HG02973 (cell line): ENCODE results near the gene UTP25.

Source experiments
- ATAC-seq: cut with Tn5 transposase; IDR thresholded peaks from one replicate; pipeline ENCODE4 v1.9.1; 2021; ENCODE audit warnings: moderate library complexity; ENCODE audit not compliant: unreplicated experiment

Gene UTP25

GRCh38 chr1:209805341-209805781 lies 22.4 kb upstream of the UTP25 start:
- no peak for ATAC-seq

DNA sequence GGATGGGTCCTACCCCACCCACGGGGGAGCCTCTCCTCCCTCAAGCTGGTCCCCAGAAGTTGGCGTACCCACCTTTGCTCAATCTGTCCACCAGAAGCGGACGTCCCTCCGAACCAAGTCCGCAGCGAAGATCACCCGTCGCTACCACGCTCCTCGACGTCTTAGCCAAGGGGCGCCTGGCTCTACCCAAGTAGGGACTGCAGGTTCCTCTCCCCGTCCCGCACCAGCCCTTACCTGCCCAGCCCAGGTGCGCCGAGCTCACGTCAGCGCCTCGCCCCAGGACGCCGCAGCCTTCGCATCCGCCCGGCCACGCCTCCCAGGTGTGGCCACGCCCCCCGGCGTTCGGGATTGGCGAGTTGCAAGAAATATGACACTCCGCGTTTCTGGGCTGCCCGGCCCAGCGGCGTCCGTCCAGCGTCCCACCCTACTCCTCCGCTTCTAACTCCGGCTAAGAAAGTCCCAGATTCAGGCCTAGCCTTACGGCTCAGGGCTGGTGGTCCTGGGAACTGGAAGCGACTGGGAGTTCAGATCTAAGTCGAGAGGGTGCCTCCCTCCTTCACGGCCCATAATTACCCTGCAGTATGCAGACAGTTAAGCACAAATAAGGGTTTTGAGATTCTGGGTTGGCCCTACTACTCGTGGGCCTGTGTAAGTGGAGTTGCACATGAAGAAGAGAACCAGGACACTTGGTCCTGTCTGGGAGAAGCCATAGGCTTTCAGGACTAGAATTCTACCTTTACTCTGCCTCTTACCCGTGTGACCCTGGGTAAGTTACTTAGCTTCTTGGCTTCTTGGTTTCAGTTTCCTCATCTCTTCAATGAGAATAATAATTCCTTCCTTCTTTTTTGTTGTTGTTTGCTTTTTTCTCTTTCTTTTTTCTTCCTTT lies 21.7 kb upstream of the UTP25 start, which contains the start of gene IRF6:
Gene IRF6, minus strand, starts transcription at position 268 of the 886 bp plus-strand sequence. CDS start 4,729 bp downstream, outside the sequence.
- peak; percentile 89 for ATAC-seq

DNA sequence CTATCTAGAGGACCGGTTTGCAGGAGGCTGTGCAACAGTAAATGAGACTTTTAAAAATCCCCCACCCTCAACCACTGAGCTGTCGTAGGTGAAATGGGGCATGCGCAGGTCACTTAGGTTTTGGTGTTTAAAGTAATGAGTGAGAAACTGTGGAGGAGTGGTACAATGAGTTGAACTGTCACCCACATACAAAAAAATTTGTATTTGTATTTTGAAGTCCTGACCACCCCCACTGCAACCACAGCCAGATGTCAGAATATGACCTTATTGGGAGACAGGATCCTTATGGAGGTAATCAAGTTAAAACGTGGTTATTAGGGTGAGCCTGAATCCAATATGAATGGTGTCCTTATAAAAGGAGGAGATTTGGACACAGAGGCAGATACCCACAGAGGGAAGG lies 20.3 kb upstream of the UTP25 start:
- ATAC-seq: no peak

GRCh38 chr1:209808059-209808581 lies 19.7 kb upstream of the UTP25 start:
- no peak for ATAC-seq

DNA sequence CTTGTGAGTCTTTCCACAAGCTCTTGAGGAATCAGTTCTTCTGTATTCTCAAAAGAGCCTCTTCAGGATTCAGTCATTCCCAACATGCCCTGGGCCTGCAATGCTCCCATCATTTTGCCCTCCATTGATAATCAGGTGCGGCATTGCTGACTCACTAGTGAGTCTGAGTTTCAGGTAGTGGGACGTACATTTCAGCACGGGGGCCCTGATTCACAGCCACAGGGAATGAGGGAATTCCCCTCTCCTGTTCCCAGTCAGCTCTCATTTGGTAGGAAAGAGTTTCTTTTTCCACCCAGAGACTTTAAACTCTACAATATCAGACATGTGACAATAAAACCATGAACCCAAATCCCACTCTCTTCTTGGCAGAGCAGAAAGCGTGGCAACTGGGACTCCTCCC lies 18.2 kb upstream of the UTP25 start:
- ATAC-seq: no peak

GRCh38 chr1:209810783-209811182 lies 17.0 kb upstream of the UTP25 start:
- ATAC-seq: no peak

- no peak for ATAC-seq
Observed at GRCh38 chr1:209813902-209814301, 13.9 kb upstream of the UTP25 start.

DNA sequence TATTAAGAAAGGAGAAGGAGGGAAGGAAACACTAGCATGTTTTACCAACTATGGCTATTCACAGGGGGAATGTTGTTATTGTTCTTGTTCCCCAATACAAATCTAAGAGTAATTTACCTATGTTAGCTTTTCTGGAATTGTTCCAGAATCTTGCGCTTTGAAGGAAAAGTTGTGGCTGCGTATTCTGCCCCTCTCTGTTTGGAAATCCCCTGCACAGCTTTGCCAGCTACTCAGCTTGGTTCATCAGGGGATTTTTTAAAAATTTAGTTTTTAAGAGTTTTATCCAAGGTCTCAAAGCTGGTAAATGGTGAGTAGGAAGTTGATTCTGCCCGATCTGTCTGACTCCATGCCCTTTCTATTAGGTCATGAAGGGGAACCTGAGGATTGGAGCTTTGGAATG lies 12.3 kb upstream of the UTP25 start:
- no peak for ATAC-seq

DNA sequence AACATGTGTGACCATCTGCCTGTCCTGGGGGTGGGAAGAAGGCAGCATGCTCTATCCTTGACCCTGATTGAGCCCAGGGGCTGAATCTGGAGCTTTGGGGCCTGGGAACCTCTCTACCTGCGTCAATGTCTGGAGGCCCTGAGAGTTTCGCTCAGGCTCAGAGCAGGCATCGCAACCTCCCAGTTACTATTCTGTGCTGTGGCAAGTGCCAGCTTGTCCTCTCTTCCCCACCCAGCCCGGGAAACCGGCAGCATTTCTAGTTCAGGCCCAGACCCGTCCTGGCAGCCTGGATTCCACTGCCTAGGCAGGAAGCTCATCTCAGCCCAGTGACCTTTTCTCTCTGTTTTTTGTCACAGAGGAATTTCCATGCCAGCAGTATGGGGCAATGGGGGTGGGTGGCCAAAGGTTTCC lies 11.8 kb upstream of the UTP25 start:
- ATAC-seq: no peak

DNA sequence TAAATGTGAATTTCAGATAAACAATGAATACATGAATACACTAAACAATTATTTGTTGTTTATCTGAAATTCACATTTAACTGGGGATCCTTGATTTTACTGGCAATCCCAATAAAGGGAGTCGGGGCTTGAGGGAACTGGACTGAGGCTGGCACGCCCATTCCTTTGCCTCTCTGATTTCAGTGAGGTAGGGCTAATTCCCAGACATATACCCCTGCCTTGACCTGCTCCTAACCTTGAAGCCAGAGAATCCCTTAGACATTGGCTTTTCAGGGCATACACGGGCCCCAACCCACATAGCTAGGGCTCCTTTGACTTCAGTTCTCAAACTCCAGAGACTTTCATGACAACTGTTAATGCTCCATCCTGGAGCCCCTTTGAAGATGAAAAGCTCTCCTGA lies 10.8 kb upstream of the UTP25 start:
- ATAC-seq: no peak

DNA sequence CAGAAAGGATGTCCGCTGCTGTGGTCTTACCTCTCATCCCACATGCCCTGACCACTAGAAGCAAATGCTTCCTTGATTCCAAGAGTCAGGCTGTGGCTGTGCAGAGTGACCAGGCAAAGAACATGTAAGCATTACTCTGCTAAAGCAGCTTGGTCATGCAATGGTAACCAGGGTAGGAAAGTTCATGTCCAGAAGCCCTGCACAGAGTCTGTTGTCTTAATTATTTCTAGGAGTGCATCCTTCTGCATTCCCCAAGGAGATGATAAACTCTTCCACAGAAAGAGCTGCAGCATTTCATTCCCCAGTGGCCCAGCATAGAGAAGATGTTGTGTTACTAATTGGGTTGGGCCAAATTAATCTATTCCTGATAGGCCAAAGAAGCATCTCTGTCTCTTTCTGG lies 10.1 kb upstream of the UTP25 start:
- no peak for ATAC-seq

DNA sequence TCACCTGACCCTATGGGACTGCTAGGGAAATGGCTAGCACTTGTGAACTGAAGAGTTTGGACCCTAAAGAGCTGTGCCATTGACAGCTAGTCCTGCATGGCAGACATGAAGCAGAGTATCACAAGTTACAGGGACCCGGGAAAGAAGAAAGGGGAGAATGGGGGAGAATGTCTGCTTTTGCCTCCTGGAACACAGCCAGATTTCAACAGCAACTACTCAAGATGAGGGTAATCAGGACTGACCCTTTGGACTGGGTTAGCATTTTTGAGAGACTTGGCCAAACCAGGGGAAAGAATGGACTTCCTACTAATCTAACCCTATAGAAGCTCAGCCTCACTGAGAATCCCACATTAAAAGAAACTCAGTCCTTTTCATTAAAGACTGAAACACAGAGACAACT lies 8.7 kb upstream of the UTP25 start:
- no peak for ATAC-seq

GRCh38 chr1:209820986-209821385 lies 6.8 kb upstream of the UTP25 start:
- no peak for ATAC-seq

GRCh38 chr1:209822706-209823105 lies 5.1 kb upstream of the UTP25 start:
- no peak for ATAC-seq

DNA sequence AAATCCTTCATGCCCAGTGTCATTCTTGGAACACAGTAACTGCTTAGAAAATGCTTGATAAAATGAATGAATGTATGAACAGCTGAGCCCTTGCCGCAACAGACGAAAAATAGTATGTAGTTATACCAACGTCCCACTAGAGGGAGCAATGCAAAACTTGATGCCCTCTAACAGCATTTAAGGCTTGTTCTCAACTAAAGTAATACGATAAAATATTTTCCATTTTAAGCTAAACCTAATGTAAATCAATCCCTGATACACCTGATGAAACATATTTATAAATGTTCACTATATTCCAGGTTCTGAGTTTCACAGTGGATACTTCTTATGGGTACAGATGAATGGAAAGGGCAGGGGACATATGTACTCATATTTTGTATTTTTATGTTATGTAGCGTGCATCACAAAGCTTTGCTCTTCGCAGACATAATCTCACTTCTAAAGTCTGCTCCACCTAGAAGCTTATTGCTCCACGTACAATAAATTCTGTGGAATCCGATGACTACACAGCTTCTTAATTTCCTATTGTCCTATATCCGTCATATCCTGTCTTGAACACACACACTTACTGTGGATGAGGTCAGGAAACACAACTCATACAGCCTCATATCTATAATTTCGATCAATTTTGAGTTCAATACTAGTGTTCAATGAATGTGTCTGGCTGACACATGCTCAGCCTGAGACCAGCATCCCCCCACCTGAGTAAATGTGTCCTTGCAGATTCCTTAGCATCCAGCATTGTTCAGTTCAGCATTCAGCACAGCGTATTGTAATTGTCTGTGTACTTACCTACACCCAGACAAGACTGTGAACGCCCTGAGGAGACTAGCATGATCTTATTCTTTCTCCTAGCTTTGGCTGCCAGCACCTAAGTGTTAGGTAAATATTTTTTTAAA lies 4.4 kb upstream of the UTP25 start:
- ATAC-seq: peak; percentile 38

GRCh38 chr1:209825591-209826434 lies 2.0 kb upstream of the UTP25 start:
- no peak for ATAC-seq

DNA sequence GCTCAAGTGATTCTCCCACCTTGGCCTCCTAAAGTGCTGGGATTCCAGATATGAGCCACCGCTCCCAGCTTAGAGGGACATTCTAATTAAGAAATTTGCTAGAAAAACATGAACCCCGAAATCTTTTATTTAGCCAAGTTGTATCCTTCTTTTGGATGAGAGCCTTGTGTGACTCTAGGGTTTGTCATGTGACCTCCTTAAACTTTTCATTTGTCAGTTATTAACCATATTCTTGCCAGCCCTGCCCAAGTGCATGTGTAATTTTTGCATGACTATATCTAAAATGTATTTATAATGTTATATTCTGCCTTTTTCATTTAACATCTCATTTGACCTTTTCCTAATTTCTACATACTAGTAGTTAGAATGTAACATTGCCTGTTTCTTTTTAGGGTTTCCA lies 1.9 kb downstream of the UTP25 start:
- ATAC-seq: no peak

GRCh38 chr1:209830722-209831121 lies 3.0 kb downstream of the UTP25 start:
- no peak for ATAC-seq

GRCh38 chr1:209831615-209832014 lies 3.8 kb downstream of the UTP25 start:
- no peak for ATAC-seq

- no peak for ATAC-seq
Observed at GRCh38 chr1:209835782-209836298, 8.1 kb downstream of the UTP25 start.
